DMS153 treated with DMSO at 0.1 percent for 48 hours (cell line): ENCODE results near the gene SKIC8.

Source experiments
- DNase-seq: peaks from one replicate; lab custom pipeline; 2025; ENCODE audit not compliant: unreplicated experiment; lab: John Stamatoyannopoulos, UW

SKIC8 gene

GRCh38 chr15:78322243-78322642 is 22.8 kb upstream of the SKIC8 start:
- DNase-seq: no peak

- DNase-seq: no peak
Observed at GRCh38 chr15:78321786-78322185, 22.4 kb upstream of the SKIC8 start.

- DNase-seq: no peak
Observed at GRCh38 chr15:78321041-78321570, 21.7 kb upstream of the SKIC8 start.

DNA sequence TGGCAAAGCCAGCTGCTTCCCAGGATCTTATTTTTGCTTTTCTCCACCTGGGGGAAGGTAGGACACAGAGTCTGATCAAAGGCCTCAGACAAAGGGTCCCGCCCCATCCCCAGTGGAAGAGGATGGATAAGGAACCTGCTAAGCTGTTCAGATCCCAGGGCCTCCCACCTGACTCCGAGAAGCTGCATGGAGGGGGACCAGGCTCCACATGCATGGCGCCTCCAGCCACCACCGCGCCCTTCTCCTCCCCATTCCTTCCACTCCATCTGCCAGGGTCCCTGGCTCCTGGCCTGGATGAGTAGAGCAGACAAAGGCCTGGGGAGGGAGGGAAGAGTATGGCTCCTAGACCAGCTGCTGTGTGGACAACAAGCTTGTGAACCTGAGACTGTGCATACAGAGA is 20.8 kb upstream of the SKIC8 start:
- no peak for DNase-seq

GRCh38 chr15:78319588-78319987 is 20.2 kb upstream of the SKIC8 start:
- DNase-seq: no peak

GRCh38 chr15:78317145-78317836 is 17.9 kb upstream of the SKIC8 start:
- DNase-seq: no peak

DNA sequence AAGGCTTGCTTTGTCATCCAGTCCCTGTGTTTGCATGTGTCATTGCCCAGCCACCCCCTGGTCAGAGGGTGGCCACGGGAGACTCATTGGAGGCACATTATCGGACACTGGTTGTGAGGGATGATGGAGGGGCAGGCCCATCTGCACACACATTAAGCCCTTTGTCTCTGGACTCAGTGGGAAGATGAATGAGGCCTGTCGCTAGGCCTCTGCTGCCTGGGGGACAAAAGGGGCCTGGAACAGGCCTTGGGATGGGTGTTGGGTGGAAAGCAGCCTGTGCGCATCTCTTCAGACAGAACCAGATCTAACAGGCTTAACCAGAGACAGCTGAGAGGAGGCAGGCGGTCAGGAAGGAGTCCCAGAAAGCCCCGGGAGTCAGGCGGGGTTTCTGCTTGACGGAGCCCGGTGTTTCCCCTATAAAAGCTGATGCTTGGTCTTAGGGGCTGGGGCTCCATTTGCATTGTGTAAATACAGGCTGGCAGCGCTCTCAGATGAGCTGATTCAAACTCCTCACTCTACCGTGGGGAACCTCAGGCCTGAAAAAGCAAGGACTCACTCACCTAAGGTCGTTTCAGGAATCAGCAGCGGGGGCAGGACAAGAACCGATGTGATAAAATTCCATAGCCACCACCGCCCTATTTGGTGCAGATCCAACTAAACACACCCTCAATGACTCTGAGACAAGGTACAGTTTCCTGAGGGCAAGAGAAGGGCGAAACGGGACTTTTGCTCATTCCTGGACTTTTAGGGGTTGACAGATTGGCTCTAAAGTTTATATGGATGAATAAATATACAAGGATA is 17.1 kb upstream of the SKIC8 start:
- no peak for DNase-seq

GRCh38 chr15:78315686-78316282 is 16.4 kb upstream of the SKIC8 start:
- no peak for DNase-seq

GRCh38 chr15:78314181-78314581 is 14.8 kb upstream of the SKIC8 start:
- no peak for DNase-seq

DNA sequence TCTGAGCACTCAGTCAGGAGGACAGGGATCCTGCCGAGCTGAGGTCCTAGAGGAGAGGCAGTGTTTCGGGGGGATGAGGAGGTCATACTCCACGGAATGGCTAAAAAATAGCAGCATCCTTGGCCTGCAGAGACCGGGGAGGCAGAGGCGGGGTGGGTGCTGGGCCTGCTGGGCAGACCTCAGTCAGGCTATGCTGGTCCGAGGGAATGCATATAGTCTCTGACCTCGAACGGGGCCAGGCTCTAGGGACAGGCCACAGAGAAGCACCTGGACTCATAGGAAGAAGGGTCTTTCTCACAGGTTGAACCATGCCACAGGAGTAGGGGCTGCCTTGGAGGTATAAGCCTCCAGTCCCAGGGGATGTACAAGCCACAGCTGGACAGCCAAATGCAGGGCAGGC is 14.0 kb upstream of the SKIC8 start:
- no peak for DNase-seq

DNA sequence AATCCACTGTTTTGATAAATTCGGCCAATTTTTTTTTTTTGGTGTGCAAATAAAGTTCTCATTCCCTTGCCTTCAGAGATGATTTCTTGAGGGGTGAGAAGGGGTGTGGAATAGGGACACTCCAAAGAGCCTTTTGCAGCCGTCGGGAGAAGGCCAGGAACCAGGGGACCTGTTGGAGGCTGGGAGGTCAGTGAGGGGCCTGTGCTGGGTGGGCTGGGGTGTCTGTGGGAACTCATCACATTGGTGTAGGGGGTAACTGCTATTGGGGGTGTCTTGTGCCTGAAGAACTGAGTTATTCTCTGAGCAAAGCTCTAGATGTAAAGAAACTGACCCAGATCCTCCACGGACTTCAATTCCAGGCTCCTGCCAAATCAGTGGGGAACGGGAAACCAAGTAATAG is 13.5 kb upstream of the SKIC8 start:
- no peak for DNase-seq

GRCh38 chr15:78312536-78312935 is 13.1 kb upstream of the SKIC8 start:
- DNase-seq: no peak

GRCh38 chr15:78311292-78311691 is 11.9 kb upstream of the SKIC8 start:
- no peak for DNase-seq

- no peak for DNase-seq
Observed at GRCh38 chr15:78308422-78309032, 9.1 kb upstream of the SKIC8 start.

DNA sequence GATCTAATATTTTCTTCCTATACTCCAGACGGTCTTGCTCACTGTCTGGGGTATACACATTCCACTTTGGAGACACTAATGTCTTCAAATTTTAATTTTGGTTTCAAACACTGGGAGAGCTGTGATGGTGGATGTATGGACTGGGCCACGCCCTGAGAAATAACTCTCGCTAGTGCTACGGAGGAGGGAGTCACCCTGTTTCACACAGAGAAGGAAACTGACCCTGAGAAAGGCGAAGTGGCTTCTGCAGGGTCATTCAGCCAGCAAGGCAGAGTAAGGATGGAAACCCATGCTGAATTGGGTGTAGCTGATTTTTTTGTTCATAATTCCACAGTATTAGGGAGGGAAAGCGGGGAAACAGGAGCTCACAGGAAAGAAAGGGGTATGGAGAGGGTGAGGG is 8.6 kb upstream of the SKIC8 start:
- no peak for DNase-seq

GRCh38 chr15:78306176-78306774 is 6.9 kb upstream of the SKIC8 start:
- no peak for DNase-seq

GRCh38 chr15:78304216-78305066 is 5.0 kb upstream of the SKIC8 start:
- no peak for DNase-seq

- no peak for DNase-seq
Observed at GRCh38 chr15:78302579-78303312, 3.3 kb upstream of the SKIC8 start.

DNA sequence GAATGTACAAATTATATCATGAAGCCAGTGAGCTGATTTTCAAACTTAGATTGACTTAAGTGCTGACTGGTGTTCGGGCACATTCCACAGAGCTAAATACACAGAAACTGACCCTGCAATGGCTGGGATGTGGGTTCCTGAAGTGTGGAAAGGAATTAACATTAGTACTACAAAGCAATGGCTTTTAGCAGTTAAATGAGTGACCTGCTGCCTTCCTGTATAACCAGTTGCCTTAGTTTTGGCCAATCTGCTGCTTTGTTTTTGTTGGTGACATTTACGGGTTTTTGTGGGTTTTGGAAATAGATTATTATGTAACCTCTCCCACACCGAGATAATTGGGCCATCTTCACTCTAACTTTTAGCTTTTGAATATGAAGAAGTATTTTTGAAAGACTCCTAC is 2.4 kb upstream of the SKIC8 start:
- DNase-seq: no peak

GRCh38 chr15:78301326-78301725 is 1.9 kb upstream of the SKIC8 start:
- DNase-seq: no peak
